Psoas muscle (tissue), 8 donors: ENCODE results near the gene MAP2K3. TPM values are rescaled to one million over a fixed set of nuclear protein-coding genes. Genes with fewer than 3 reads are reported as not detected.

Experiments used
- ATAC-seq, 4 donors: fragments of 200-7000 bp; cut with Tn5 transposase; one replicate each; pipeline ENCODE4 v1.9.1; 2020; ENCODE audit warnings: moderate library complexity in 3 of 4, mild to moderate bottlenecking in 2 of 4
- DNase-seq, 2 donors: peaks; one replicate each; pipeline ENCODE4 v3.0.0-alpha.2; 2020
- H3K27ac ChIP-seq: fragments of 200-600 bp; one replicate; pipeline ENCODE4 v1.8.0; 2022
- H3K27me3 ChIP-seq, 3 donors: fragments of 200-600 bp in 1 of 3; one replicate each; pipeline versions ENCODE4 v1.6.1 to v1.8.0; 2013 to 2022; ENCODE audit warnings: low read length in 2 of 3, mild to moderate bottlenecking in 2 of 3, moderate library complexity in 1 of 3; ENCODE audit not compliant: insufficient read depth in 3 of 3
- H3K36me3 ChIP-seq, 2 donors: fragments of 200-600 bp in 1 of 2; one replicate each; pipeline versions ENCODE4 v1.6.1 to v1.8.0; 2013 to 2022; ENCODE audit warnings: low read depth in 1 of 2, mild to moderate bottlenecking in 1 of 2, moderate library complexity in 1 of 2; ENCODE audit not compliant: insufficient read depth in 1 of 2
- H3K4me1 ChIP-seq: fragments of 200-600 bp; one replicate; pipeline ENCODE4 v1.8.0; 2022
- H3K4me3 ChIP-seq: fragments of 200-600 bp; one replicate; pipeline ENCODE4 v1.8.0; 2022; ENCODE audit warnings: mild to moderate bottlenecking
- H3K9me3 ChIP-seq: fragments of 200-600 bp; one replicate; pipeline ENCODE4 v1.8.0; 2022
- WGBS, 3 donors: extraction: QIAGEN DNeasy Blood & Tissue Kit; methylation state at CpG; one replicate each; pipeline versions ENCODE4 v1.1.6 to v1.1.7; 2013; 5-methylcytosine and 5-hydroxymethylcytosine counted together
- intact Hi-C, 2 donors: fragments of 100-400 bp; cut with DNase I; formaldehyde crosslinking; loops; one replicate each; pipeline versions ENCODE4 v1.11.0 to v1.14.2; 2022
- polyA plus RNA-seq, 3 donors: library from polyadenylated mRNA; stranded (reverse); fragments of 200-250 nt; gene quantifications; one replicate each; pipeline ENCODE4 v1.2.3, GENCODE V29; 2013
- total RNA-seq, 4 donors: library from RNA; stranded (reverse); fragmentation: NEBNext Ultra II Directional in 2 of 4; extraction: Animal tissue kit (Norgen Biotek cat#: 25700) in 2 of 4; gene quantifications; one replicate each; pipeline versions ENCODE4 v1.2.1 to v1.2.4, GENCODE V29; 2021 to 2023
- TF ChIP-seq, protein P1 (sequence below): fragments of 200-600 bp; IDR thresholded peaks from one replicate; pipeline ENCODE4 v1.8.0; 2022; ENCODE audit warnings: antibody characterized with exemption
- donor health status: healthy with polysubstance abuse.
- donor health status: DM: no; HTN: no; CAD: no; lungs with moderate emphysema.
- donor health status: Bipolar disorder and iron deficiency.
- donor health status: healthy.
- donor health status: DM: yes; HTN: yes; CAD: no.
- donor health status: DM: no; HTN: no; CAD: no.
- donor health status: DM: no; HTN: no; CAD: no.
- donor health status: DM: yes; HTN: yes; CAD: no.

Gene MAP2K3
- total and polyA plus RNA-seq, 7 donors = 64.4 to 229 (median 114) TPM

DNA sequence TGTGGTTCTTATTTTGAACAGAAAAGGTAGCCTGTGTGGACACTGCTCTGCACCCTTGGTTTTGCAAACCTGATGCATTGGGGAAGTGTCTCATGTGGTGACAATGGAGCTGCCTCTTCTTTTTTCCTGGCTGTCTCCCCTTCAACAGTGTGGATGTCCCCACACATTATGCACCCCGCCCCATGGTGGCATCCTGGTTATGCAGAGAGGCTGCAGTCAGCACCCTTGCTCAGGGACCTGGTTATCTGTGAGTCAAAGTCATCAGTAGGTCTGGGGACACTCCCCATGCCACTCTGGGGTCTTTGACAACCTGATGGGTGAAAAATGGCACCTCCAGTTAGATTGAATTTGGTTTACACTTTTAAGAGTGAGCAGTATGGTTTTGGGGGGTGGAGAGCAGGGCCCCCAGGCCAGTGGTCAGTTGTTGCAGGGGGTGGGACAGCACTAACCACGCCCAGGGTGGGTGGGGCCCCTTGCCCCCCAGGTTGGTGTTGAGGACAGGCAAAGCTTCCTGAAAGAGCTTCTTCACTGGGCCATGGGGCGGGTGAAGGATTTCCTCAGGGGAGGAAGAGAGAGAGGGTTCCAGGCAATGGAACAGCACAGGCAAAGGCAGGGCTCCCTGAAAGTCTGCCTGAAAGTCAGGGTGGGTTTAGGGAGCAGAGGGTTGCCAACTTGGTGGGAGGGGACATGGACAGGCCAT, 67.0 kb downstream of the MAP2K3 start:
- TF ChIP-seq, protein P1, sequence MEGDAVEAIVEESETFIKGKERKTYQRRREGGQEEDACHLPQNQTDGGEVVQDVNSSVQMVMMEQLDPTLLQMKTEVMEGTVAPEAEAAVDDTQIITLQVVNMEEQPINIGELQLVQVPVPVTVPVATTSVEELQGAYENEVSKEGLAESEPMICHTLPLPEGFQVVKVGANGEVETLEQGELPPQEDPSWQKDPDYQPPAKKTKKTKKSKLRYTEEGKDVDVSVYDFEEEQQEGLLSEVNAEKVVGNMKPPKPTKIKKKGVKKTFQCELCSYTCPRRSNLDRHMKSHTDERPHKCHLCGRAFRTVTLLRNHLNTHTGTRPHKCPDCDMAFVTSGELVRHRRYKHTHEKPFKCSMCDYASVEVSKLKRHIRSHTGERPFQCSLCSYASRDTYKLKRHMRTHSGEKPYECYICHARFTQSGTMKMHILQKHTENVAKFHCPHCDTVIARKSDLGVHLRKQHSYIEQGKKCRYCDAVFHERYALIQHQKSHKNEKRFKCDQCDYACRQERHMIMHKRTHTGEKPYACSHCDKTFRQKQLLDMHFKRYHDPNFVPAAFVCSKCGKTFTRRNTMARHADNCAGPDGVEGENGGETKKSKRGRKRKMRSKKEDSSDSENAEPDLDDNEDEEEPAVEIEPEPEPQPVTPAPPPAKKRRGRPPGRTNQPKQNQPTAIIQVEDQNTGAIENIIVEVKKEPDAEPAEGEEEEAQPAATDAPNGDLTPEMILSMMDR = no peak
- DNase-seq = peak in 1 of 2 donors; percentile 24
- H3K9me3 ChIP-seq = no peaks in the 10 kb centered on the region
- intact Hi-C loops = no loop called here
- 74 to 78% (median 74%) methylated on average over 3 of the region's 3 CpGs for WGBS, 3 donors
- no peaks in the 10 kb centered on the region for H3K27me3 ChIP-seq
- no peak overlapping the region for H3K27ac ChIP-seq
- no peak for ATAC-seq
- H3K4me1 ChIP-seq = no peaks in the 10 kb centered on the region
- H3K4me3 ChIP-seq = no peak overlapping the region
- no peaks in the 10 kb centered on the region for H3K36me3 ChIP-seq

DNA sequence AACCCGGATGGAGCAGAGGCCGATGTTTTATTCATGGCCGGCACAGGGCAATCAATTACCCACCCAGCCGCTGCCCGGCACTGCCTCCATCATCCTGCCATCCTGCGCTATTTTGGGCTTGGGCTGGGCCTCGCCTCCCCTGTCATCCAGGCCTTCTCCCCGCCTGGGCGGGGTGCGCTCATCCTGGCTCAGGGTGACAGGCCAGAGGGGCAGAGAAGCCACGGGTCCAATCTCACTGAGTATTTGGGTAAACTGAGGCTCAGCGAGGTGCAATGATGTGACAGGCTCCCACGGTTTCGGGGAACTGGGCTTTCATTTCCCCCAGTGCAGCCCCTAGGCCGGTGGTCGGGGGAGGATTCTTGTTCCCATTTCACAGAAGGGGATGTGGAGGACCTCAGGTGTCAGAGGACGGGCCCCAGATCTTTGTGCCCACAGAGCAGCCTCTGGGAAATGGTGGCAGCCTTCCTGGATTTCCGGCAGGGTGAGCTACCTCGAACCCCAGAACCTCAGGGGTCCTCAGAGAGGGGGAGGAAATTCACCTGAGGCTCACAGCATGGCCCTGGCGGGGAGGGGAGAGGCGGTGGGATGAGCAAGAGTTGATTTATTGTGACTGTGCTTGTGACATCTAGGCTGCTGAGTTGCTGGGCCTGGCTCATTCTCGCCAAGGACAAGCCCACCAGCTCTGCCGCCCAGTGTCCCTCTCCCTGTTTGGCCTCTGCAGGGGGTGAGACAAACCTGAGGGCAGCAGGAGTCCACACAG, 67.9 kb downstream of the MAP2K3 start:
- ATAC-seq = no peak

DNA sequence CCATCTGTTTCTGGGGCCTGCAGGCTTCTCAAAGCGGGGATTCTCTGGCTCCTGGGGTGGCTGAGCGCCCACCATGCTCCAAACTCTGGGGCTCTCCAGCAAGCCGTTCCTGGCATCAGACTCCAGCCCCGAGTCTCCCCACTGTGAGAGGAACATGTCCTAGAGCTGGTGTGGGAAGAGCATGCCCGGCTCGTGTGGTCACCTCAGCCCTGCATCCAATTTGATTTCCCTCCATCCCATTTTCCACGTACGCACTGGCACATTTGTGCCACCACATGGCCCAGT, 68.4 kb downstream of the MAP2K3 start:
- Histone ChIP-seq H3K27me3 (no peaks in the 10 kb centered on the region), H3K4me3 (no peak overlapping the region), H3K27ac (no peak overlapping the region), H3K4me1 (no peaks in the 10 kb centered on the region), H3K36me3 (no peaks in the 10 kb centered on the region), H3K9me3 (no peaks in the 10 kb centered on the region)
- 88 to 93% (median 89%) methylated on average over 8 of the region's 8 CpGs for whole genome bisulfite sequencing, 3 donors
- intact Hi-C loops = no loop called here
- TF ChIP-seq, protein P1 = no peak
- no peak for ATAC-seq
- DNase-seq = no peak

More for the DNA sequence above, 67.9 kb downstream of the MAP2K3 start:
- H3K9me3 ChIP-seq = no peaks in the 10 kb centered on the region
- no peak overlapping the region for H3K27ac ChIP-seq
- no peaks in the 10 kb centered on the region for H3K4me1 ChIP-seq
- peak in 1 of 2 donors; percentile 38 for DNase-seq
- H3K36me3 ChIP-seq = no peaks in the 10 kb centered on the region
- TF ChIP-seq, protein P1 = no peak
- no peak overlapping the region for H3K4me3 ChIP-seq
- intact Hi-C loops = no loop called here
- 90 to 95% (median 93%) methylated on average over 20 to 23 of the region's 23 CpGs for WGBS, 3 donors
- H3K27me3 ChIP-seq = no peaks in the 10 kb centered on the region

DNA sequence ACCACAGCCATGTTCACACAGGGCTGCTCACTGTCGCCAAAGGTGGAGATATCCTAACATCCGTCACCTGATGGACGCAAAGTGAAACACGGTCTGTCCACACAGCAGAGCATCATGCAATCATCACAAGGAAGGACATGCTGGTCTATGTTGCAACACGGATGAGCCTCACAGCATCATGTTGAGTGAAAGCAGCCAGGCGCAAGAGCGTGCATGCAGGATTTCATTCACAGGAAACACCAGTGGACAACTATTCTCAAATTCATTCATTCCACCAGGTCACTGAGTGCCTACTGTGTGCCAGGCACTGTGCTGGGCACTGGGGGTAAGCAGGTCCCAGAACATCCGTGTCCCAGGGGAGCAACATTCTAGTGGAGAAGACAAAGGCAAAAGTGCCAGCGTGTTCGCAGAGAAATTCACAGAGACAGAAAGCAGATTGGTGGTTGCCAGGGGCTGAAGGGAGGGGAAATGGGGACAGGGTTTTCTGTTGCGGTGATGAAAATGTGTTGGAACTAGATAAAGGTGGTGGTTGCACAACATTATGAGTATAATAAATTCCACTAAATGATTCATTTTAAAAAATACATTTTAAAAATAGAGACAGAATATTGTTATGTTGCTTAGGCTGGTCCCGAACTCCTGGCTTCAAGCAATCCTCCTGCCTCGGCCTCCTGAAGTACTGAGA, 69.0 kb downstream of the MAP2K3 start:
- DNase-seq = peak in 1 of 2 donors; percentile 45
- 82 to 86% (median 83%) methylated on average over 13 of the region's 13 CpGs for WGBS, 3 donors
- ATAC-seq = peak in 1 of 4 donors; percentile 36

More for the DNA sequence above, 69.0 kb downstream of the MAP2K3 start:
- TF ChIP-seq, protein P1 = no peak
- Histone ChIP-seq H3K4me1 (no peaks in the 10 kb centered on the region), H3K27me3 (no peaks in the 10 kb centered on the region), H3K27ac (no peak overlapping the region), H3K4me3 (no peak overlapping the region), H3K9me3 (no peaks in the 10 kb centered on the region), H3K36me3 (no peaks in the 10 kb centered on the region)
- intact Hi-C loops = no loop called here
